Lung microvascular endothelial cell (primary cell): ENCODE data around the gene CCDC142. TPM values are rescaled to one million over a fixed set of nuclear protein-coding genes. Genes with fewer than 3 reads are reported as not detected.
A peak's percentile ranks its signal among the peaks of the same experiment; 100 is the strongest.
"Not testable (repeated sequence)": the region's sequence is repeated elsewhere in the genome, so short reads cannot be mapped to it uniquely, and the experiment has no call there.

ENCODE experiments used
- DNase-seq, 2 donors: peaks; one replicate each; pipeline versions ENCODE4 v3.0.0 to v3.0.0-alpha.2; 2010; ENCODE audit warnings: low read depth in 2 of 2
- total RNA-seq: library from RNA; depleted of rRNA; stranded (reverse); fragments of >200 nt; gene quantifications from 2 replicates; pipeline ENCODE4 v1.2.1, GENCODE V29; 2014

The CCDC142 gene
- total RNA-seq, 1 donor from 2014 or later: 16.9 TPM

DNA sequence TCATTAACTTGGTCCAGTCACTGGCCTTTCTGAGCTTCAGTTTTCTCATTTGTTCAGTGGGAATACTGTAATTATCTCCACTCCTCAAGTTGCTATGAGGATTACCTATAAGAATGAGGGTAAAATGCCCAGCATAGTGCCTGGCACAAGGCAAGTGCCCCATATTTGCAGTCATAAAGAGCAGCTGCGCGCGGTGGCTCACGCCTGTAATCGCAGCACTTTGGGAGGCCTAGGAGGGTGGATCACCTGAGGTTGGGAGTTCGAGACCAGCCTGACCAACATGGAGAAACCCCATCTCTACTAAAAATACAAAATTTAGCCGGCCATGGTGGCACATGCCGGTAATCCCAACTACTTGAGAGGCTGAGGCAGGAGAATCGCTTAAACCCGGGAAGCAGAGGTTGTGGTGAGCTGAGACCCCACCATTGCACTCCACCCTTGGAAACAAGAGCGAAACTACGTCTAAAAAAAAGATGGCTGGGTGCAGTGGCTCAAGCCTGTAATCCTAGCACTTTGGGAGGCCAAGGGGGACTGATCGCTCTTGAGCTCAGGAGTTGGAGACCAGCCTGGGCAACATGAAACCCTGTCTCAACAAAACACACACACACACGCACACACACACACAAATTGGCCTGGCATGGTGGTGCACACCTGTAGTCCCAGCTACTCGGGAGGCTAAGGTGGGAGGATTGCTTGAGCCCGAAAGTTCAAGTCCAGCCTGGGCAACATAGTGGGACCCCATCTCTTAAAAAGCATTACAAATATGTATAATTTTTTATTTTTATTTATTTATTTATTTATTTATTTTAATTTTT, 40.1 kb downstream of the CCDC142 start:
- not testable (repeated sequence) for DNase-seq

- peak in 1 of 2 donors; percentile 38 for DNase-seq
Observed at GRCh38 chr2:74441690-74442482, 40.9 kb downstream of the CCDC142 start, which contains the start of gene RTKN. TSS of gene RTKN (minus strand) at chr2:74441937. CDS start at chr2:74441816, 121 bp downstream.

DNA sequence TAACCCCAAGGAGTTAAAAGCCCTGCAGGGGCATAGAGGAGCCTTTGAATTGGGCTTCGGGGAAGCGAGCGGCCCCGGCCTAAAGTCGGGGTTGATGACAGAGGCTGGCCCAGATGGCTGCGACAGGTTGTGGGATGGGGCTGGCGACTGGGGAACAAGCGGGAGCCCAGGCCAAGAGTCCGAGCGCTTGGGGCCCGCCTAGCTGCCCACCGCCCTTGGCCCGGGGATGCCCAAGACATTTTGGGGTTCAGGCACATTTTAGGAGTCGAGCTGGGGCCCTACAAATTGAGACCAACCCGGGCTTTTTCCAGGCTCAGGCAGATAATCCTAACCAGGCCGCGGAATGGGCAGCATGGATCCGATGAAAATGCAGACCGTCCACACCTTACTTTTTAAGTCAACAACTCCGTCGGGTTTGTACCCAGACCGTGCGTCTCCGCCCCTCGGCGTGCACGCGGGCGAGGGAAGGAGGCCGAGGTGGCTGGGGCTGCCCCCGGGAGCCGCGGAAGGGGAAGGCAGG, 41.6 kb downstream of the CCDC142 start:
- no peak for DNase-seq

DNA sequence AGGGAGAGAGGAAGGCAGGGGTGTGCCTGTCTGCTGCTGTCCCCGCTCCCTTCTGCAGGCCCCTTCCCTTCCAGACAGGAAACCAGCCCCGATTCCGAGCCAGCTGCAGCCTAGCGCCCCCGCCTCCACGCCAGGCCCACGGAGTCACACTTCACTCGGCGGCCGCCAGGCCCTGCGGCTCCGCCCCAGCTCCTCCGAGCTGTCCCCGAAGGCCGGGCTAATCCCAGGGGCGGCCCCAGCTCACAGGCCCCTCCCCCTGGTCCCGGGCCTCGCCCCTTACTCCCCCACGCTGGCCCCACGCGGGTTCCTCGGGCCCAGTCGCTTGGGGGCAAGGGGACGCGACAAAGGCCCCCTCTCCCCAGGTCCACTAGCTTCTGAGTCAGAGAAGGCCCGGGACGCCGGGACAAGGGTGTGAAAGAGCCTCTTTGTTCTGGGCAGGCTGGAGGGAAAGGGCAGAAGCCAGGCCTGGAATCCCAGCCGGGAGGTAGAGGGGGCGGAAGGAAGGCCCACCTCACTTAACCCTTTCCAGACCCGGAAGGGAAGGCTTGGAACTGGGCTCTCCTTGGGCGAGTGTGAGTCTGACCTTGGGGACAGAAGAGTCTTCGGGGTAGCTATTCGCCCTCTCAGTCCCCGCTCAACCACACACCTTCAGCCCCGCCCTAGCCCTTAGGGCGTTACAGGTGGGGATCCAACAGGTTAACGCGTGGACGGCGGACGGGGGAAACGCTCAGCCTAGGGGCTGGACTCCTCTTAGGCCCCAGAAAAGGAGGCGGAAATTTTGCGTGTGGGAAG, 42.2 kb downstream of the CCDC142 start:
- DNase-seq: peak; percentile 52 to 81

DNA sequence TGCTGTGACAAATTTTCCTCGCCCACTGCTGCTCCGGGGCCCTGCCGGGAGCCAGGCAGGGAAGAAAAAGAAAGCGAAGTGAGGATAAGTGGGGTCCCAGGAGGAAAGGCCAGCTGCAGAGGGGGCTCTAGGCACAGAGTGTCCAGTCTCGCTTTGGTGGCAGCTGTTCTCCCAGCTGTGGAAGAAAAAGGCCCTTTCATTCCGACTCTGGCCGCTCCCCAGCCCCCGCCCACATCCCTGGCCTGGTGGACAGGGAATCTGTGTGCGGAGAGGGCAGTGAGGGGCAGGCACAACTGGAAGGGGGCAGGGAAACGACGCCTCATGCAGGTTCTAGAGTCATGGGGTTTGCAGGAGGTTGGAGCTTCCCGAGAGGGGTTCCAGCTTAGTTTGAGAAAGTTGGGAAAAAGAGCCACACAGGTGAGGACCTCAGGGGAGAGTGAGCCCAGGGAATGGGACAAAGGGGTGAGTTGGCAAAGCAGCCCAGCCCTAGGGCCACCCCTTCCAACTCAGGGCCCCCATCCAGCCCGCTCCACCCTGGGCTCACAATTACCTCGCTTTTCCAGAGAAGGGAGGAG, 42.9 kb downstream of the CCDC142 start:
- peak in 1 of 2 donors; percentile 68 for DNase-seq

- DNase-seq: no peak
Observed at GRCh38 chr2:74439373-74439772, 43.4 kb downstream of the CCDC142 start.

DNA sequence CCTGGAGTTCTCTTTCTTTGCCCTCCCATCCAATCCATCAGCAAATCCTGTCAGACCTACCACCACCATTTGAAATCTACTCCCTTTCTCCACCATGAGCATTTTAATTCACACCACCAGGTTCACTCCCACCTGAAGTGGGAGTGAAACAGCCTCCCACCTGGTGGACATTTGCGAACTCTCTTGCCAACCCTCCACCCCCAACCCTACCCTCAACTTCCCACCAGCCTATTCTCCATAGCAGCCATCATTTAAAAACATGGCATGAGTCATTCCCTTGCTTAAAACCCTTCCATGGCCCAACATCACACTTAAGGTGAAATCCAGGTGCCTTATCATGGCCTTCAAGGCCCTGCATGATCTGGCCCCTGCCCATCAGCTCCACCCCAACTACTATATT, 44.5 kb downstream of the CCDC142 start:
- DNase-seq: no peak

GRCh38 chr2:74436848-74437695, 45.7 kb downstream of the CCDC142 start:
- no peak for DNase-seq

DNA sequence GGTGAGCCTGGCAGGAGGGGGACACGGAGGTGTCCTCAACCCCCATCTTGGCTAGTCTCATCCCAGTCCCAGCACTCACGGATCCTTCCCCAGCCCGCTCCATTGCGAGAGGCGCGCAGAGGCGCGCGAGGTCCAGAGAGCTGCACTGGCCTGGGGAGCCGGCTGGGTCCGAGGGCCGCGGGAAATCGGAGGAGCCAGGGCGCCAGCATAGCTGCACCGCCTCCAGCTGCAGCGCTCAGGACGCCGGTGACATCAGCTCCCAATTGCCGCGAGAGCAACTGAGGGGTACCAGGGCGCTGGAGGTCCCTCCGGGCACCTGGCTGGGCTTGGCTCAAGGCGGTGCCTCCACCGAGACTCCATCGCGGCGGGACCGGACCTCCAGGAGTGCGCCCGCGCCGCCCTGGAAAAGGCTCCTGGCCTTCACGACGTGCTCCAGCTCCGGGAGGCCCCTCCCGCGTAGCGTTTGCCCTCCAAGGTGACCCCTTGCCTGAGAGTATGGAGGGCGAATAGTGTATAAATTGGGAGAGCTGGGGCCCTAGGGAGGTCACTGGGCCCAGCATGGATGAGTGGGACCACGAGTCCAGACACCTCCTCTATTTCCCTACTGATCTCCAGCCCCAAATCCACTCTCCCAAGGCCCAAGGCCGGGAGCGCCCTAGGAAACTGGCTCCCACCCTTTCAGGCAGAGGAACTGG, 46.5 kb downstream of the CCDC142 start:
- DNase-seq: no peak

DNA sequence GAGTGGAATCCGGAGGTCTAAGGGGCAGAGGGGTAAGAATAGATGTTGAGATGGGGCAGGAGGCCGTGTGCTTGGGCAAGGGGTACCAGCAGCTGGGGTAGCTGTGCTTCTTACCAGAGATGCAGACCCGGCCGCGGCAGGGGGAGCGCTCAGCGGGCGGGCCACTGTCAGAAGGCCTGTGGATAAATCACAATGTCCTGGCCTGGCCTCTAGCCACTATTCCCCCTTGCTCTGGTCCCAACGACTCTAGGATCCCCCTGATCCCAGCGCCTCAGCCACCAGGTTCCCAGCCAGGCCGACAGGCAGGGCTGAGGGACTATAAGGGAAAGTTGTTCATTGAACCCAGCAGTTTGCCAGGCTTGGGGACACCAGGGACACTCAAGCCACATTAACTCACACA, 52.3 kb downstream of the CCDC142 start:
- no peak for DNase-seq

DNA sequence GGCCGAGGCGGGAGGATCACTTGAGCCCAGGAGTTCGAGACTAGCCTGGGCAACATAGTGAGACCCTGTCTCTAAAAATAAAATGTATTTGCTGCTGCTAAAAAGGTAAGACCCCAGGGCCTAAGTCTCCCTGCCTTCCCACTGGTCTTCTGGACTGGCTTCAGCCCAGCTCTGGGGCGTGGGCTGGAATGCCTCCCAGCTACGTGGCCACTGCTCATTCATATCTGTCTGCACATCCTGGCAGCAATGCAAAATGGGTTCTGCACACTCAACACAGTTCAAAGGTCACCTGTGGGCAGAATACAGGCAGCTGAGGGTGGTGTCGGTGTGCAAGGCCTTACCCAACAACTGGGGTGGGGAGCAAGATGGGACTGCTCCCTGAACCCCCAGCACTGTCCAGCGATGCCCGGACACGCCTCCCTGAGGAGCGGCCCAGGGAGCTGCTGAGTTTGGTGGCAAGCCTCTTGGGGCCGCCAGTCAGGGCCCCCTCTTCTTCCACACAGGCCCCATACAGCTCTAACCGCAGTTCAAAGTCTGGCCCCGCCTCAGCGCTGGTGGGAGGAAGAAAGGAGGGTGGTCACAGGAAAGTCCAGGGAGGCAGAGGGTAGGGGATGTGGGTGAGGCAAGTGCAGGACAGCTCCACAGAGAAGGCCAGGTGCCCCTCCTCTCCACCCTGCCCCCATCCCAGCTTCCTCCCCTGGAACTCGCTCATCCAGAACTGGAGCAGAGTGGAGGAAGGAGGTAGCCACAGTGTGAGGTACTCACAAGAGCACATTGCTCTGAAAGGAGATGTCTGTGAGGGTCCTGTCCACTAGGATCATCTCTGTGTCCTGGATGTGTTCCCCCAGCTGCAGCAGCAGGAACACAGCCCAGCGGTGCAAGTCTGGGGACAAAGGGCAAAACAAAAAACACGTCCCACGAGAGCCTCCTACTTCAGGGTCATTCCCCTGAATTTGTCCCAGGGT, 53.0 kb downstream of the CCDC142 start:
- DNase-seq: no peak

DNA sequence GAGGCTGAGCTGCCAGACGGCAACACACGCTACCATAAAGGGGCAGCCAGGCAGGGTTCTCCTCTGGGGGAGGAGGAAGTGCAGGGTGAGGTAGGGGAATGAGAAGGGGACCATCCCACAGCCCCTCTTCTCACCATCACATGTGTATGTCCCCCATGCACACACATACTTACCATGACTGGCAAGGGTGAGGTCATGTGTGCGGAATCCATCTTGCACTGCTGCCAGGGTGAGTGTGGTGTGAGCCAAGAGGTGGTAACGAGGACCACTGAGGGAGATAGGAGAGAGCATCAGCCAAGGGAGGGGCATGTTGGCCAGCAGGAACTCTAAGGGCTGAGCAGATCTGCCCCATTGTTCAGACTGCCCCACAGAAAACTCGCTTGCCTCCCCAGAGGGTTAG, 54.1 kb downstream of the CCDC142 start:
- no peak for DNase-seq

DNA sequence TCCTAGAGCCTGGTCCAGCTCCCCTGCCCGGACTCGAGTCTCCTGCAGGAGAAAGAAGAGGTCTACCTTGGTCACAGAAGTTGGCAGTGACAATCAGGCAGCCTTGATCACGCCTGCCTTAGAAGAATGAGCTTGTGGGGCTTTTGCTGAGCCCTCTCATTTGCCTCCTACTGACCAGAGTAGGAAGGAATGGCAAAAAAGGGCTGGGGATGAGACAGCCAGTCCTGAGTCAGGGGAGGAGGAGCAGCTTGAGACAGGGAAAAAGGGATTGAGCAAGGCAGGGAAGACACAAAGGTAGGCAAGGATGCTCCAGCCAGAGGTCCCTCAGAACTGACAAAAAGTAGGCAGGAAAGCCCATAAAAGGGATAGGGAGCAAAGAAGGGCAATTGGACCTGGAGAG, 55.2 kb downstream of the CCDC142 start:
- no peak for DNase-seq

DNA sequence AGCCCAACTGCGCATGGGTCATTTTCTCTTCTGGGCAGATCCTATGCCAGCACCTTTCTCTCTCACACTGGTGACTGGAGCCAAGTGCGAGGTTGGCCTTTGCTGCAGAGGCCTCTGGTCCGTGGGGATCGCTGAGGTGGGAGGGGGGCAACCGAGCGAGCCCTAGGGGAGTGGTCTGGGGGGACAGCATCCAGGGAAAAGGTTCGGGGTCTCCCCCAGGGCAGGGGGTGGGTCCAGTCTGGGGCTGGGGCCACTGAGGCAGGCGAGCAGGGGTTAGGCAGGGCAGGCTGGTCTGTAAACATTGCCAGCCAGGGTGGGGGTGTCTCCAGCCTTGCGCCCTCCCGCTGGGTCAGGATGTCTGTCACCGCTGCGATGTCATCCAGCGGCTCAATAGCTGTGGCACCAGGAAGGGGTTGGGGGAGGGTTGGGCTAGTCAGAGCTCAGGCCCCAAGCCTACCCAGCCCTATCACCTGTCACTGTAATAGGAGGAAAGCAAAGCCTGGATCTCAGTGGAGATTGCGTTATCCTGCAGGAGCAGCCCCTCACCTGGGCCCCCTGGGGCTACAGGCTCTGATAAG, 56.5 kb downstream of the CCDC142 start:
- DNase-seq: no peak

- no peak for DNase-seq
Observed at GRCh38 chr2:74425523-74425922, 57.3 kb downstream of the CCDC142 start.

GRCh38 chr2:74424995-74425406, 57.8 kb downstream of the CCDC142 start:
- no peak for DNase-seq

- DNase-seq: no peak
Observed at GRCh38 chr2:74424139-74424992, 58.4 kb downstream of the CCDC142 start.
